Measurements from ENCODE around the gene POLR3GL. TPM values are rescaled to one million over a fixed set of nuclear protein-coding genes. Genes with fewer than 3 reads are reported as not detected.

The POLR3GL gene
- total RNA-seq, 1 experiment from 2014 or later = 7.9 TPM

DNA sequence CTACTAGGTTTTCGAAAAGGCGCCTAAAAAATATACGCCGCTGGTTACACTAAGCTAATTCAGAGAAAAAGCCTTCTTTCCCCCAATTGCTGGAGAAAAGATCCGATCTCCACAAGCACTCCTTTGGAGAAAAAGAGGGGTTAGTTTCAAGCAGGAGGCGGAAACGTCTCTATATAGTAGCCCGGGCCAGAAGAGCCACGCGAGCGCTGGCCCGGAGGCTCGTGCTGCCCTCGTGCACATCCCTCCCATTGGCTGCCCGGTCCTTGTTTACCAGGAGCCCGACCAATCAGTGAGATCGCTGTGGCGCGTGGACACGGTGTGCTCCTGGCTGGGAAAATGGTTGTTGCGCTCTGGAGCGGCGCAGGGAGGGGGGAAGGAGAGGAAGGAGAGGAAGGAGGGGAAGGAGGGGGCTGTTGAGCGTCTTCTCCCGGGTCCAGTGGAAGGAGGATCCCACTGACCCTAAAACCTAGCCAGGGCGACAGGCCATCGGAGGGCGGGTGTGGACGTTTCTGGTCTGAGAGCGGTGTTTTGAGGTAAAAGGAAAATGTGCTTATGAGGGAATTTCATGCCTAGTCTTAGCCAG lies 32.0 kb downstream of the POLR3GL start, which contains the start of gene TXNIP:
Gene TXNIP (minus strand): TSS at position 147 of the 583 bp plus-strand sequence. CDS start 313 bp downstream, outside the sequence.
- Histone ChIP-seq H3T11ph (ENCODE audit: low read length) (no peak within 1 kb of the TSS), H2BK12ac (ENCODE audit: insufficient read length, low read depth, low read length) (no peak within 1 kb of the TSS), H3K14ac (ENCODE audit: insufficient read depth, low read length) (peak within 1 kb of the TSS; percentile 82; the same call in 1 of the 2 replicates), H3K56ac (ENCODE audit: insufficient read length, low read depth, low read length) (no peak within 1 kb of the TSS), H3K79me1 (ENCODE audit: insufficient read depth, low read depth, low read length, poor library complexity, severe bottlenecking) (peaks cover 7% of the 10 kb centered on the region), H3K79me2 (ENCODE audit: insufficient read depth, low read length) (peaks cover 3% of the 10 kb centered on the region; the same call in 1 of the 2 replicates), H3K4me2 (ENCODE audit: insufficient read depth, insufficient read length, low read length) (peak within 1 kb of the TSS; percentile 92), H2AK5ac (ENCODE audit: insufficient read length, low read length) (no peak within 1 kb of the TSS), H3K18ac (ENCODE audit: insufficient read length, low read depth, low read length) (peak within 1 kb of the TSS; percentile 83), H3K23me2 (ENCODE audit: insufficient read length, low read depth, low read length, poor library complexity, severe bottlenecking) (peaks cover 19% of the 10 kb centered on the region), H3K9me3 (ENCODE audit: control insufficient read depth, low read depth, low read length) (no peaks in the 10 kb centered on the region), H2BK5ac (ENCODE audit: insufficient read length, low read length) (no peak within 1 kb of the TSS), H3K4ac (ENCODE audit: low read depth, low read length) (no peak within 1 kb of the TSS; the same call in 1 of the 2 replicates), H3K4me1 (ENCODE audit: insufficient read depth, low read length) (peaks cover 5% of the 10 kb centered on the region; the same call in 1 of the 2 replicates), H2BK20ac (ENCODE audit: low read depth, low read length, poor library complexity, severe bottlenecking) (no peak within 1 kb of the TSS), H4K20me1 (ENCODE audit: control insufficient read depth, insufficient read depth, insufficient read length) (no peaks in the 10 kb centered on the region), H3K9ac (ENCODE audit: extremely low read depth, insufficient read length, low read length) (peak within 1 kb of the TSS; percentile 99), H3K27ac (ENCODE audit: insufficient read length, low read depth, low read length) (no peak within 1 kb of the TSS), H2BK120ac (ENCODE audit: low read depth, low read length, poor library complexity, severe bottlenecking) (no peak within 1 kb of the TSS), H3K23ac (ENCODE audit: insufficient read length, low read depth, low read length) (no peak within 1 kb of the TSS), H3K27me3 (ENCODE audit: insufficient read depth, low read length) (no peaks in the 10 kb centered on the region), H4K91ac (ENCODE audit: insufficient read length, low read depth, low read length) (no peak within 1 kb of the TSS), H2AFZ (ENCODE audit: low read length) (no peak within 1 kb of the TSS), H2BK15ac (ENCODE audit: low read depth, low read length) (no peak within 1 kb of the TSS), H4K5ac (ENCODE audit: insufficient read length, low read depth, low read length) (no peak within 1 kb of the TSS), H4K8ac (replicated peaks; ENCODE audit: insufficient read length, low read depth, low read length) (no peak within 1 kb of the TSS)
- TF ChIP-seq, protein P1, sequence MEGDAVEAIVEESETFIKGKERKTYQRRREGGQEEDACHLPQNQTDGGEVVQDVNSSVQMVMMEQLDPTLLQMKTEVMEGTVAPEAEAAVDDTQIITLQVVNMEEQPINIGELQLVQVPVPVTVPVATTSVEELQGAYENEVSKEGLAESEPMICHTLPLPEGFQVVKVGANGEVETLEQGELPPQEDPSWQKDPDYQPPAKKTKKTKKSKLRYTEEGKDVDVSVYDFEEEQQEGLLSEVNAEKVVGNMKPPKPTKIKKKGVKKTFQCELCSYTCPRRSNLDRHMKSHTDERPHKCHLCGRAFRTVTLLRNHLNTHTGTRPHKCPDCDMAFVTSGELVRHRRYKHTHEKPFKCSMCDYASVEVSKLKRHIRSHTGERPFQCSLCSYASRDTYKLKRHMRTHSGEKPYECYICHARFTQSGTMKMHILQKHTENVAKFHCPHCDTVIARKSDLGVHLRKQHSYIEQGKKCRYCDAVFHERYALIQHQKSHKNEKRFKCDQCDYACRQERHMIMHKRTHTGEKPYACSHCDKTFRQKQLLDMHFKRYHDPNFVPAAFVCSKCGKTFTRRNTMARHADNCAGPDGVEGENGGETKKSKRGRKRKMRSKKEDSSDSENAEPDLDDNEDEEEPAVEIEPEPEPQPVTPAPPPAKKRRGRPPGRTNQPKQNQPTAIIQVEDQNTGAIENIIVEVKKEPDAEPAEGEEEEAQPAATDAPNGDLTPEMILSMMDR (conservative IDR thresholded peaks at IDR 0.05) = no peak
- H3K36me3 Mint-ChIP-seq (ENCODE audit: insufficient read depth in 1 of 3, low read depth in 3 of 3) = peaks cover 32 to 43% (median 32%) of the 10 kb centered on the region in 3 experiments
- H3K4me1 Mint-ChIP-seq = peaks cover 48 to 58% of the 10 kb centered on the region in 2 experiments
- WGBS (ENCODE audit: extremely low coverage, insufficient read length, low lambda C conversion rate) = no CpG with 5 or more reads among the region's 30 CpGs
- H3K9me3 Mint-ChIP-seq = peaks cover 0 to 3% of the 10 kb centered on the region in 2 experiments; a peak in 2 of 5 replicates
- no peaks in the 10 kb centered on the region for H3K27me3 Mint-ChIP-seq (ENCODE audit: low read depth)
- H3K27ac Mint-ChIP-seq = peak within 1 kb of the TSS; percentile 95 to 99 (median 98)
- H3K4me3 Mint-ChIP-seq = peak within 1 kb of the TSS; percentile 87 to 99
- peak; percentile 97 for DNase-seq

Measured in H9 (cell line).